ENCODE results near the gene MSH2. TPM values are rescaled to one million over a fixed set of nuclear protein-coding genes. Genes with fewer than 3 reads are reported as not detected.

Gene MSH2
- total and polyA plus RNA-seq, 2 of the 13 experiments (the other 11 are each of a cell fraction or from before 2014, with no cell fraction given): 19.9 to 76.3 TPM

DNA sequence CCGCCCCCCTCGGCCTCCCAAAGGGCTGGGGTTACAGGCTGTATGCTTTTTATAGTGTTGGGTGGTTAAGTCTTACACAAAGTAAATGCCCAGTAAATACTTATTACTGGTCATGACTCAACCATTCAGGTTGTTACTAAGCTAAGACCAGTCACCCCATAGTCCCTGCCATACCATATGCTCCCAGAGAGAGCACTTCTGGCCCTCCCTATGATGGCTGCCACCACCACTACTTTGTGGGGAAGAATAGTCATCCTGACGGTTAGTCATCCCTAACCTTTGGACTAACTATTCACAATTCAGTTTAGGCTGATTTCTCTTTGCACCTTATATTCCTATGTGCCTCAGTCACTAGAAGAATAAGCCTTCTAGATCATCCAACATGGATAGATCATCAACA, 42.0 kb upstream of the MSH2 start (continued):
- no peak for TF ChIP-seq ZNF362 (CRISPR knock-in tag; IDR thresholded peaks at IDR 0.05; ENCODE audit: borderline replicate concordance)
- TF ChIP-seq ZBTB46 (CRISPR knock-in tag; IDR thresholded peaks at IDR 0.05; ENCODE audit: borderline replicate concordance): no peak
- no peak for TF ChIP-seq HIC2 (CRISPR knock-in tag; IDR thresholded peaks at IDR 0.05; ENCODE audit: low read depth)
- TF ChIP-seq ZNF317 (CRISPR knock-in tag; IDR thresholded peaks at IDR 0.05): no peak; the same call in 1 of the 2 replicates
- no peak for TF ChIP-seq KLF15 (CRISPR knock-in tag; IDR thresholded peaks at IDR 0.05; ENCODE audit: borderline replicate concordance)
- TF ChIP-seq SMARCE1 (IDR thresholded peaks at IDR 0.05; ENCODE audit: borderline replicate concordance): peak; percentile 24; the same call in 1 of the 2 replicates
- TF ChIP-seq ZNF292 (CRISPR knock-in tag; IDR thresholded peaks at IDR 0.05; ENCODE audit: borderline replicate concordance, low read depth): no peak
- TF ChIP-seq AGO2 (optimal IDR thresholded peaks at IDR 0.05; ENCODE audit: low read depth, low read length): no peak
- TF ChIP-seq ATRX (CRISPR knock-in tag; IDR thresholded peaks at IDR 0.05; ENCODE audit: borderline replicate concordance): no peak
- TF ChIP-seq ZNF430 (CRISPR knock-in tag; IDR thresholded peaks at IDR 0.05): no peak
- no peak for TF ChIP-seq ZNF790 (CRISPR knock-in tag; IDR thresholded peaks at IDR 0.05; ENCODE audit: borderline replicate concordance)
- TF ChIP-seq, protein P1, sequence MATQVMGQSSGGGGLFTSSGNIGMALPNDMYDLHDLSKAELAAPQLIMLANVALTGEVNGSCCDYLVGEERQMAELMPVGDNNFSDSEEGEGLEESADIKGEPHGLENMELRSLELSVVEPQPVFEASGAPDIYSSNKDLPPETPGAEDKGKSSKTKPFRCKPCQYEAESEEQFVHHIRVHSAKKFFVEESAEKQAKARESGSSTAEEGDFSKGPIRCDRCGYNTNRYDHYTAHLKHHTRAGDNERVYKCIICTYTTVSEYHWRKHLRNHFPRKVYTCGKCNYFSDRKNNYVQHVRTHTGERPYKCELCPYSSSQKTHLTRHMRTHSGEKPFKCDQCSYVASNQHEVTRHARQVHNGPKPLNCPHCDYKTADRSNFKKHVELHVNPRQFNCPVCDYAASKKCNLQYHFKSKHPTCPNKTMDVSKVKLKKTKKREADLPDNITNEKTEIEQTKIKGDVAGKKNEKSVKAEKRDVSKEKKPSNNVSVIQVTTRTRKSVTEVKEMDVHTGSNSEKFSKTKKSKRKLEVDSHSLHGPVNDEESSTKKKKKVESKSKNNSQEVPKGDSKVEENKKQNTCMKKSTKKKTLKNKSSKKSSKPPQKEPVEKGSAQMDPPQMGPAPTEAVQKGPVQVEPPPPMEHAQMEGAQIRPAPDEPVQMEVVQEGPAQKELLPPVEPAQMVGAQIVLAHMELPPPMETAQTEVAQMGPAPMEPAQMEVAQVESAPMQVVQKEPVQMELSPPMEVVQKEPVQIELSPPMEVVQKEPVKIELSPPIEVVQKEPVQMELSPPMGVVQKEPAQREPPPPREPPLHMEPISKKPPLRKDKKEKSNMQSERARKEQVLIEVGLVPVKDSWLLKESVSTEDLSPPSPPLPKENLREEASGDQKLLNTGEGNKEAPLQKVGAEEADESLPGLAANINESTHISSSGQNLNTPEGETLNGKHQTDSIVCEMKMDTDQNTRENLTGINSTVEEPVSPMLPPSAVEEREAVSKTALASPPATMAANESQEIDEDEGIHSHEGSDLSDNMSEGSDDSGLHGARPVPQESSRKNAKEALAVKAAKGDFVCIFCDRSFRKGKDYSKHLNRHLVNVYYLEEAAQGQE (IDR thresholded peaks at IDR 0.05; ENCODE audit: borderline replicate concordance in 1 of 2, low read depth in 1 of 2, low read length in 2 of 2): no peak
- no peak for TF ChIP-seq ZNF777 (CRISPR knock-in tag; IDR thresholded peaks at IDR 0.05)
- no peak for TF ChIP-seq RFX1 (IDR thresholded peaks at IDR 0.05)
- TF ChIP-seq ZBTB8A (CRISPR knock-in tag; IDR thresholded peaks at IDR 0.05; ENCODE audit: borderline replicate concordance, low read depth): no peak
- TF ChIP-seq FOSL2 (CRISPR knock-in tag; IDR thresholded peaks at IDR 0.05): peak; percentile 91
- no peak for TF ChIP-seq FOXJ3 (CRISPR knock-in tag; IDR thresholded peaks at IDR 0.05; ENCODE audit: borderline replicate concordance)
- TF ChIP-seq HNF4A (CRISPR knock-in tag; IDR thresholded peaks at IDR 0.05): peak; percentile 63
- no peak for TF ChIP-seq TAF15 (IDR thresholded peaks at IDR 0.05; ENCODE audit: low read depth, low read length, poor library complexity, severe bottlenecking)
- no peak for TF ChIP-seq TP53 (CRISPR knock-in tag; conservative IDR thresholded peaks at IDR 0.05)
- TF ChIP-seq DNMT1 (CRISPR knock-in tag; IDR thresholded peaks at IDR 0.05): no peak
